DND-41 (cell line): ENCODE data around the gene LIN54.

Source experiments
- CTCF ChIP-seq: IDR thresholded peaks from 2 replicates; pipeline ENCODE4 v1.5.1; 2012; ENCODE audit warnings: borderline replicate concordance, low read length, moderate library complexity, mild to moderate bottlenecking; ENCODE audit not compliant: poor library complexity, severe bottlenecking; ENCODE audit errors: extremely low read depth
- EZH2 ChIP-seq: IDR thresholded peaks from 3 replicates; pipeline ENCODE4 v1.6.1; 2012; ENCODE audit warnings: borderline replicate concordance, low read depth, mild to moderate bottlenecking, moderate library complexity, low read length, inconsistent platforms; ENCODE audit not compliant: severe bottlenecking

DNA sequence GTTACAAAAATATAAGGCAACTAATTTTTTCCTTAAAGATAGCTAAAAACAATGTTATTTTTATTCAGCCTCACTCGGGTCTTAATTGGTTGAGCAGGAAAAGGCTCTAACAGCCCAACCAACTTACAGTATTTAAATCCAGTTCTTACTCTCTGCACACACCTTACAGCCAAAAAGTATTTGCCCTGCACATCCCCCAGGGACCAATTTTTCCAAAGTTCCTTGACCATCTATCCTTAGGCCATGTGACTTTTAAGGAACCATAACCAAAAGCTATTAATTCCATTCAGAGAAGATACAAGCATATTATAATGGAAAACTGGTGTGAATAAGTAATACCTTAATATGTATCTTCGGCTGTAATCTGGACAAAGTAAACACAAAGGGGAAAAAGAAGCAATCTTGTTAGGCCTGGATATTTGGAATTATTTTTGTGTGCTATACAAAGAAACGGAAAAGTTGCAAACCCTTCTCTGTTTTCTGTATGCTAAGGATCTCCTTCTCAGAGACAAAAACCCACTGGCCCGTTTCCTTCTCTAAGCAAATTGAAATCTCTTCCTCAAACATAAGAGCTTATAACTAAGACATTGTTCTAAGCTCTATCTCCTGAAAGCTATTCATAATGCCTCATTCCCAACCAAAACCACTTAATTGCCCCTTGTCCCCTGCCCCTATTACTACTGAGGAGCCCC, 111.1 kb downstream of the LIN54 start:
- TF ChIP-seq CTCF: no peak
- TF ChIP-seq EZH2: no peak
